Uterus (tissue), 2 donors: Measurements from ENCODE around the gene RHCG.

Source experiments
- POLR2A ChIP-seq, 2 donors: fragments of 450-650 bp; IDR thresholded peaks; one replicate each; pipeline ENCODE4 v1.6.1; 2016; ENCODE audit warnings: antibody characterized with exemption in 2 of 2, mild to moderate bottlenecking in 1 of 2, moderate library complexity in 1 of 2
- TF ChIP-seq, protein P1 (sequence below), 4 experiments: fragments of 200-600 bp in 2 of 4; fragments of 450-650 bp in 2 of 4; sonication (generic) in 2 of 4; IDR thresholded peaks; one replicate each; pipeline ENCODE4 v1.5.1; 2016 to 2019; ENCODE audit warnings: antibody characterized with exemption in 4 of 4, mild to moderate bottlenecking in 2 of 4, moderate library complexity in 1 of 4

DNA sequence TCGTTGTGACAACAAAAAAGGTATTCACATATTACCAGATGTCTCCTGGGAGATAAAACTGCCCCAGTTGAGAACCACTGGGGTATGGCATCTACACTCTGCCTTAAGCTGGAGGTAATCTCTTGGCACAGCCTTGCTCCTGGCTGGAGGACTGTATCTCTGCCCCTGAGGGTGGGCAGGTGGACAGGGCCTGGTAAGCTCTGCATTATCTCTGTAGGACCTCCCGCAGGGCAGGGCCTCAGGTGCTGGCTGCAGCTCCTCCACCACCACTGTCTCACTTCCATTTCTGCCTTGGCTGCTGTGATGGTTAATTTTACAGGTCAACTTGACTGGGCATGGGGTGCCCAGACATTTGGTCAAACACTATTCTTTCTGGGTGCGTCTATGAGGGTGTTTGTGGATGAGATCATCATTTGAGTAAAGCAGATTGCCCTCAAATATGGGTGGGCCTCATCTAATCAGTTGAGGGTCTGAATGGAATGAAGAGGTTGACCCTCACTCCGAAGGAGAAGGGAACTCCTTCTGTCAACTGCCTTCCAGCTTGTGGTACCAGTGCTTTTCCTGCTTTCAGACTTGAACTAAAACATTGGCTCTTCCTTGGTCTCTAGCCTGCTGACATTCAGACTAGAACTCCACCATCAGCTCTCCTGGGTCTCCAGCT, 9.8 kb upstream of the RHCG start:
- TF ChIP-seq, protein P1, sequence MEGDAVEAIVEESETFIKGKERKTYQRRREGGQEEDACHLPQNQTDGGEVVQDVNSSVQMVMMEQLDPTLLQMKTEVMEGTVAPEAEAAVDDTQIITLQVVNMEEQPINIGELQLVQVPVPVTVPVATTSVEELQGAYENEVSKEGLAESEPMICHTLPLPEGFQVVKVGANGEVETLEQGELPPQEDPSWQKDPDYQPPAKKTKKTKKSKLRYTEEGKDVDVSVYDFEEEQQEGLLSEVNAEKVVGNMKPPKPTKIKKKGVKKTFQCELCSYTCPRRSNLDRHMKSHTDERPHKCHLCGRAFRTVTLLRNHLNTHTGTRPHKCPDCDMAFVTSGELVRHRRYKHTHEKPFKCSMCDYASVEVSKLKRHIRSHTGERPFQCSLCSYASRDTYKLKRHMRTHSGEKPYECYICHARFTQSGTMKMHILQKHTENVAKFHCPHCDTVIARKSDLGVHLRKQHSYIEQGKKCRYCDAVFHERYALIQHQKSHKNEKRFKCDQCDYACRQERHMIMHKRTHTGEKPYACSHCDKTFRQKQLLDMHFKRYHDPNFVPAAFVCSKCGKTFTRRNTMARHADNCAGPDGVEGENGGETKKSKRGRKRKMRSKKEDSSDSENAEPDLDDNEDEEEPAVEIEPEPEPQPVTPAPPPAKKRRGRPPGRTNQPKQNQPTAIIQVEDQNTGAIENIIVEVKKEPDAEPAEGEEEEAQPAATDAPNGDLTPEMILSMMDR (IDR thresholded peaks at IDR 0.05) = no peak
- no peak for TF ChIP-seq POLR2A (IDR thresholded peaks at IDR 0.05)
